Spleen (tissue), 11 donors: ENCODE data around the gene CACNA2D2. TPM values are rescaled to one million over a fixed set of nuclear protein-coding genes. Genes with fewer than 3 reads are reported as not detected.

Experiments
- DNase-seq: peaks from one replicate; pipeline ENCODE4 v3.0.0-alpha.2; 2020
- H3K27ac ChIP-seq, 8 donors: fragments of 200-600 bp; sonication (generic) in 7 of 8; 1 replicate in 4 of 8; 2 replicates in 4 of 8; pipeline versions ENCODE4 v1.5.0 to v1.8.0; 2016 to 2021; ENCODE audit warnings: inconsistent platforms in 4 of 8, mild to moderate bottlenecking in 4 of 8, moderate library complexity in 1 of 8
- H3K27me3 ChIP-seq, 7 donors: fragments of 200-600 bp; sonication (generic) in 6 of 7; replicated peaks in 1 of 7; 1 replicate in 4 of 7; 2 replicates in 3 of 7; pipeline versions ENCODE4 v1.5.0 to v1.8.0; 2016 to 2021; ENCODE audit warnings: inconsistent platforms in 3 of 7, mild to moderate bottlenecking in 1 of 7
- H3K36me3 ChIP-seq, 6 donors: fragments of 200-600 bp; sonication (generic) in 5 of 6; 1 replicate in 4 of 6; 2 replicates in 2 of 6; pipeline versions ENCODE4 v1.5.0 to v1.8.0; 2016 to 2021; ENCODE audit warnings: inconsistent platforms in 2 of 6
- H3K4me1 ChIP-seq, 6 donors: fragments of 200-600 bp; sonication (generic) in 5 of 6; 1 replicate in 3 of 6; 2 replicates in 3 of 6; pipeline versions ENCODE4 v1.5.0 to v1.8.0; 2016 to 2021; ENCODE audit warnings: inconsistent platforms in 3 of 6
- H3K4me3 ChIP-seq, 8 donors: fragments of 200-600 bp; sonication (generic) in 7 of 8; 1 replicate in 4 of 8; 2 replicates in 4 of 8; pipeline versions ENCODE4 v1.5.0 to v1.8.0; 2016 to 2021; ENCODE audit warnings: inconsistent platforms in 4 of 8, mild to moderate bottlenecking in 4 of 8, moderate library complexity in 2 of 8
- H3K9me3 ChIP-seq, 8 donors: fragments of 200-600 bp; sonication (generic) in 7 of 8; 1 replicate in 4 of 8; 2 replicates in 4 of 8; pipeline versions ENCODE4 v1.5.0 to v1.8.0; 2016 to 2021; ENCODE audit warnings: inconsistent platforms in 4 of 8
- POLR2A ChIP-seq, 3 donors: fragments of 450-650 bp; IDR thresholded peaks; one replicate each; pipeline ENCODE4 v1.5.1; 2017; ENCODE audit warnings: antibody characterized with exemption in 3 of 3, mild to moderate bottlenecking in 1 of 3
- POLR2AphosphoS5 ChIP-seq, 3 donors: sonication (generic); formaldehyde crosslinking; IDR thresholded peaks; one replicate each; pipeline ENCODE4 v1.5.1; 2017; ENCODE audit warnings: antibody characterized with exemption in 3 of 3
- WGBS, 5 donors: extraction: QIAGEN DNeasy Blood & Tissue Kit in 3 of 5; methylation state at CpG; one replicate each; pipeline versions ENCODE4 v1.1.5 to v1.1.7; 2013 to 2018; 5-methylcytosine and 5-hydroxymethylcytosine counted together
- intact Hi-C: fragments of 100-400 bp; cut with DNase I; formaldehyde crosslinking; loops from one replicate; pipeline ENCODE4 v1.15.0; 2023; ENCODE audit warnings: low total_unique reads
- polyA plus RNA-seq, 3 donors: library from polyadenylated mRNA; stranded (reverse); fragments of 200-250 nt; gene quantifications; one replicate each; pipeline ENCODE4 v1.2.1, GENCODE V29; 2013
- total RNA-seq, 7 donors: library from RNA; depleted of rRNA in 3 of 7; stranded (reverse); fragments of >200 nt in 3 of 7; fragmentation: NEBNext Ultra II Directional in 4 of 7; extraction: Animal tissue kit (Norgen Biotek cat#: 25700) in 4 of 7; gene quantifications; one replicate each; pipeline versions ENCODE4 v1.1.0 to v1.2.1, GENCODE V29; 2016 to 2021
- TF ChIP-seq, protein P1 (sequence below), 11 experiments: fragments of 200-600 bp in 7 of 11; fragments of 450-650 bp in 4 of 11; sonication (generic) in 4 of 11; IDR thresholded peaks in 8 of 11; conservative IDR thresholded peaks in 3 of 11; 1 replicate in 7 of 11; 2 replicates in 4 of 11; pipeline versions ENCODE4 v1.4.0 to v1.8.0; 2016 to 2021; ENCODE audit warnings: antibody characterized with exemption in 11 of 11, inconsistent platforms in 4 of 11, mild to moderate bottlenecking in 1 of 11
- donor health status: healthy with polysubstance abuse.
- donor health status: DM: no; HTN: no; CAD: no; lungs with moderate emphysema.
- donor health status: DM: no; HTN: no; CAD: no.
- donor health status: Bipolar disorder and iron deficiency.
- donor health status: healthy.
- donor health status: DM: no; HTN: no; CAD: no.
- donor health status: DM: yes; HTN: yes; CAD: no.

The CACNA2D2 gene
- total and polyA plus RNA-seq, 10 donors: 0.24 to 3.2 (median 1.2) TPM

DNA sequence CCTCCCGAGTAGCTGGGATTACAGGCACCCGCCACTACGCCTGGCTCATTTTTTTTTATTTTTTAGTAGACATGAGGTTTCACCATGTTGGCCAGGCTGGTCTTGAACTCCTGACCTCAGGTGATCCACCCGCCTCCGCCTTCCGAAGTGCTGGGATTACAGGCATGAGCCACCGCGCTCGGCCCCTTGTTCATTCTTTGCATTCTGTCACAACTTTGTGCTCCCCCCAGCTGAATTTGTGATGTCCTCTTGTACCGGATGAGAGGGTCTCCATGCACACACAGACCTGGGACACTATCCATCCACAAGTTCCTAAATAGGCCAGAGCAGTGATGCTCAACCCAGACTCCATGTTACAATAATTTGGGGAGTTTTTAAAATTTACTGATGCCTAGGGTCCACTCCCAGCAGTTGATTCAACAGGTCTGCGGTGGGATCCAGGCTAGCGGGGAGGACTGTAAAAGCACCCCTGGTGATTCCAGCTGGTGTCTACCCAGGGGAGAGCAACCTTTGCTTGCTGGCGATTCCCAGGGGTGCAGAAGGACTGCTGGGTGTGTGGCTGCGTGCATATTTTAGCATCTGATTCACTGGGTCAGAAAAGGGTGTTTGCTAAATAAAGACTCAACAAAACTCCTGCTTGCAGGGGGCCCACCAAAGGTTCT, 163.8 kb downstream of the CACNA2D2 start:
- Histone ChIP-seq H3K27ac (peak overlapping the region; percentile 92 to 99 (median 98)), H3K4me3 (peak overlapping the region; percentile 55 to 86 (median 70)), H3K9me3 (no peaks in the 10 kb centered on the region), H3K27me3 (no peaks in the 10 kb centered on the region), H3K36me3 (peaks cover 0 to 11% (median 0%) of the 10 kb centered on the region in 6 donors), H3K4me1 (peaks cover 48 to 89% (median 72%) of the 10 kb centered on the region in 6 donors)
- WGBS, 5 donors: 39 to 61% (median 56%) methylated on average over 12 to 14 of the region's 14 CpGs
- DNase-seq: peak; percentile 79
- intact Hi-C loops: no loop called here
- no peak for TF ChIP-seq POLR2A (IDR thresholded peaks at IDR 0.05)

- Histone ChIP-seq H3K27ac (peak overlapping the region; percentile 92 to 99 (median 98)), H3K9me3 (no peaks in the 10 kb centered on the region), H3K27me3 (no peaks in the 10 kb centered on the region), H3K4me3 (peak overlapping the region in 7 of 8 donors; percentile 55 to 86 (median 74)), H3K36me3 (peaks cover 0 to 18% (median 0%) of the 10 kb centered on the region in 6 donors), H3K4me1 (peaks cover 55 to 95% (median 79%) of the 10 kb centered on the region in 6 donors)
- 31 to 48% (median 32%) methylated on average over 5 of the region's 5 CpGs for WGBS, 5 donors
- DNase-seq: no peak
- TF ChIP-seq, protein P1, sequence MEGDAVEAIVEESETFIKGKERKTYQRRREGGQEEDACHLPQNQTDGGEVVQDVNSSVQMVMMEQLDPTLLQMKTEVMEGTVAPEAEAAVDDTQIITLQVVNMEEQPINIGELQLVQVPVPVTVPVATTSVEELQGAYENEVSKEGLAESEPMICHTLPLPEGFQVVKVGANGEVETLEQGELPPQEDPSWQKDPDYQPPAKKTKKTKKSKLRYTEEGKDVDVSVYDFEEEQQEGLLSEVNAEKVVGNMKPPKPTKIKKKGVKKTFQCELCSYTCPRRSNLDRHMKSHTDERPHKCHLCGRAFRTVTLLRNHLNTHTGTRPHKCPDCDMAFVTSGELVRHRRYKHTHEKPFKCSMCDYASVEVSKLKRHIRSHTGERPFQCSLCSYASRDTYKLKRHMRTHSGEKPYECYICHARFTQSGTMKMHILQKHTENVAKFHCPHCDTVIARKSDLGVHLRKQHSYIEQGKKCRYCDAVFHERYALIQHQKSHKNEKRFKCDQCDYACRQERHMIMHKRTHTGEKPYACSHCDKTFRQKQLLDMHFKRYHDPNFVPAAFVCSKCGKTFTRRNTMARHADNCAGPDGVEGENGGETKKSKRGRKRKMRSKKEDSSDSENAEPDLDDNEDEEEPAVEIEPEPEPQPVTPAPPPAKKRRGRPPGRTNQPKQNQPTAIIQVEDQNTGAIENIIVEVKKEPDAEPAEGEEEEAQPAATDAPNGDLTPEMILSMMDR (IDR thresholded peaks at IDR 0.05 in 8 of 11, conservative IDR thresholded peaks at IDR 0.05 in 3 of 11): peak in 3 of 11 experiments; percentile 11 to 29 (median 16)
- TF ChIP-seq POLR2AphosphoS5 (IDR thresholded peaks at IDR 0.05): no peak
- intact Hi-C loops: no loop called here
Measured at GRCh38 chr3:50338965-50339364, 164.5 kb downstream of the CACNA2D2 start.

DNA sequence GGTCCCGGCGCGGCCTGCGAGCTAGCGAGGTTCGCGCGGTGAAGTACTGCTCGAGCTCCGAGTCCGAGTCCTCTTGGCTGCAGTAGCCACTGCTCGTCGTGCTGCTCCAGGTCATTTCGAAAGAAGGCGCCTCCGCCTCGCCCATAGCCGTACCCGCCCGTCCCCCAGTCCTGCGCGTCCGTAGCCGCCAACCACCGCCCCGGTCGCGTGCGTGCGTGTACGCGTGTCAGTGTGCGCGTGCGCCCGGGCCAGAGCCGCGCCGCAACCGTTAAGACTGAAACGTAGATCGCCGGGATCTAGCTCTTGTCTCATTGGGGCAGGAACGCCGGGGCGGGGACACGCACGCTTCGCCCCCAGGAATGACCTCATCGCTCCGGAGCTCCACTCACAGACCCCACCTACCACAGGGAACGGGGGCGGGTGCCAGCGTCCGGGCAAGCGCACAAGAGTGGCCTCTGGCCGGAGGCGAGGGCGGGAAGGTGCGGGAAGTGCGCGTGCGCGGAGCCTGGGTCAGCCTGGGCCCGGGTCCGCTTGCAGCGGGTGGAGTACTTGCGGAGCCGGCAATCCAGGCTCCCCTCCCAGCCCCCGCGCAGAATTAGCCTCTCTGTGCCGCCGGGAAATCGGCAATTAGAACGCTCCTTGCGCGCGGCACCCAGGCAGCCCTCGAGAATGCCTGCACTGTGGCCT, 166.1 kb downstream of the CACNA2D2 start:
- no peaks in the 10 kb centered on the region for H3K27me3 ChIP-seq
- peaks cover 0 to 33% (median 5%) of the 10 kb centered on the region in 6 donors for H3K36me3 ChIP-seq
- H3K27ac ChIP-seq: peak overlapping the region; percentile 92 to 99 (median 98)
- 0% methylated on average over 42 to 79 of the region's 79 CpGs for WGBS, 5 donors
- peak overlapping the region; percentile 54 to 86 (median 70) for H3K4me3 ChIP-seq
- TF ChIP-seq, protein P1 (IDR thresholded peaks at IDR 0.05 in 8 of 11, conservative IDR thresholded peaks at IDR 0.05 in 3 of 11): peak in 1 of 11 experiments; percentile 7
- TF ChIP-seq POLR2AphosphoS5 (IDR thresholded peaks at IDR 0.05) (peak; percentile 97 to 99 (median 99)), POLR2A (IDR thresholded peaks at IDR 0.05) (peak; percentile 30 to 83 (median 76))
- peak; percentile 99 for DNase-seq
- intact Hi-C loops: no loop called here
- no peaks in the 10 kb centered on the region for H3K9me3 ChIP-seq
- peaks cover 65 to 97% (median 91%) of the 10 kb centered on the region in 6 donors for H3K4me1 ChIP-seq

DNA sequence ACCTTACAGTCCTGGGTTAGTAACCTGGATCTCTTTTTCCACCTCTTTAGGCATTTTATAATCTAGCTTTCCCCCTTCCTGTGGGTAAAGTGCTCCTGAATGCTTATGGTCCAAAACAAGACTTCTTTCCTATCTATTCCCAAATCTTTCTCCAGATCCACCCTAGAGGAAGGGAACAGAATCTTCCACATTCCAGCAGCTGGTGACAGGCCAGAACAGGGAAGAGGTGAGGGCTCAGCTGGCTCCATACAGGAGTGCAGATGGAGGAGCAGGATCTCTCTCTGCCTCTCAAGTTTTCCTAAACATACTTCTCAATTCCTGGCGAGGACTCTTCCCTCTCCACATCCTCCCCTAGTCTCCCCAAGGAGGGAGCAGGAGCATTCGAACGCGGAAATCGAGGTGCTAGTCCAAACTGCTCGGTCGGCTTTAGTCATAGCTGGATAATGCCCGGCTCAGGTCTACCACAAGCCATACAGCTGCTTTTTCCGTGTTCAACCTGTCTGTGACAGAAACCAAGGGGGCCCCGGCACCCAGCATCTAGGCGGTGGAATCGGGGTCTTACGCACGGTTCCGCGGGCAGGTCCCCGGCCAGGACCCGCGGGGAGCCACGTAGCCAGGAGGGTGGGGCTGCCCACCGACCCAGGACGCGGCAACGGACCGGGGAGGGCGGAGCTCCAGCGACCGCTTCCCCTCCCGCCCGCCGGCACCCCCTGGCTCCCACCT, 166.8 kb downstream of the CACNA2D2 start:
- peak overlapping the region; percentile 54 to 86 (median 70) for H3K4me3 ChIP-seq
- no peaks in the 10 kb centered on the region for H3K27me3 ChIP-seq
- intact Hi-C loops: no loop called here
- H3K36me3 ChIP-seq: peaks cover 0 to 40% (median 12%) of the 10 kb centered on the region in 6 donors
- WGBS, 5 donors: 1 to 4% (median 2%) methylated on average over 16 to 31 of the region's 31 CpGs
- H3K4me1 ChIP-seq: peaks cover 62 to 97% (median 86%) of the 10 kb centered on the region in 6 donors
- TF ChIP-seq, protein P1 (IDR thresholded peaks at IDR 0.05 in 8 of 11, conservative IDR thresholded peaks at IDR 0.05 in 3 of 11): no peak
- TF ChIP-seq POLR2AphosphoS5 (IDR thresholded peaks at IDR 0.05) (no peak), POLR2A (IDR thresholded peaks at IDR 0.05) (no peak)
- DNase-seq: no peak
- H3K27ac ChIP-seq: peak overlapping the region; percentile 92 to 99 (median 98)
- H3K9me3 ChIP-seq: no peaks in the 10 kb centered on the region
